Fibroblast of the aortic adventitia (primary cell): Measurements from ENCODE around the gene ZNF23. TPM values are rescaled to one million over a fixed set of nuclear protein-coding genes. Genes with fewer than 3 reads are reported as not detected.
A peak's percentile ranks its signal among the peaks of the same experiment; 100 is the strongest.

ENCODE experiments used
- DNase-seq: peaks from one replicate; pipeline ENCODE4 v3.0.0-alpha.2; 2010; ENCODE audit warnings: low read depth
- H3K4me3 ChIP-seq: 2 replicates; pipeline ENCODE4 v1.5.1; 2011; ENCODE audit warnings: low read depth, mild to moderate bottlenecking, control low read depth, low read length, moderate library complexity
- CTCF ChIP-seq: IDR thresholded peaks from 2 replicates; pipeline ENCODE4 v1.5.1; 2011; ENCODE audit warnings: mild to moderate bottlenecking, low read length, control low read depth, inconsistent platforms; ENCODE audit not compliant: insufficient read depth
- total RNA-seq: library from RNA; depleted of rRNA; stranded (reverse); fragments of >200 nt; gene quantifications from 2 replicates; pipeline ENCODE4 v1.2.3, GENCODE V29; 2012; ENCODE audit warnings: low replicate concordance

ZNF23 gene
- total RNA-seq, 1 donor = 8.9 TPM

- no peak for DNase-seq
- no peak overlapping the region for H3K4me3 ChIP-seq
- TF ChIP-seq CTCF = no peak
Observed at GRCh38 chr16:71473891-71474290, 11.8 kb upstream of the ZNF23 start.

- no peak for DNase-seq
- H3K4me3 ChIP-seq = no peak overlapping the region
- TF ChIP-seq CTCF = no peak
Observed at GRCh38 chr16:71472931-71473330, 10.9 kb upstream of the ZNF23 start.

GRCh38 chr16:71472051-71472450 is 10.0 kb upstream of the ZNF23 start:
- no peak overlapping the region for H3K4me3 ChIP-seq
- TF ChIP-seq CTCF = no peak
- no peak for DNase-seq

- no peak for TF ChIP-seq CTCF
- DNase-seq = peak; percentile 33
- no peak overlapping the region for H3K4me3 ChIP-seq
Observed at GRCh38 chr16:71467810-71468209, 5.8 kb upstream of the ZNF23 start.

GRCh38 chr16:71464231-71464630 is 2.2 kb upstream of the ZNF23 start:
- H3K4me3 ChIP-seq = no peak overlapping the region
- TF ChIP-seq CTCF = no peak
- DNase-seq = no peak

GRCh38 chr16:71460941-71461340 is 1.1 kb downstream of the ZNF23 start:
- DNase-seq = no peak
- TF ChIP-seq CTCF = no peak
- H3K4me3 ChIP-seq = peak overlapping the region; percentile 98

GRCh38 chr16:71460236-71460635 is 1.8 kb downstream of the ZNF23 start:
- H3K4me3 ChIP-seq = no peak overlapping the region
- no peak for TF ChIP-seq CTCF
- DNase-seq = peak; percentile 81
